Skeletal muscle tissue (tissue), 4 donors: Measurements from ENCODE around the gene EPAS1. TPM values are rescaled to one million over a fixed set of nuclear protein-coding genes. Genes with fewer than 3 reads are reported as not detected.

Experiments
- H3K27ac ChIP-seq: one replicate; pipeline ENCODE4 v1.7.0; 2013; ENCODE audit warnings: mild to moderate bottlenecking, low read depth, low read length, inconsistent platforms
- H3K27me3 ChIP-seq, 3 donors: one replicate each; pipeline ENCODE4 v1.7.0; 2013; ENCODE audit warnings: low read length in 3 of 3; ENCODE audit not compliant: control insufficient read depth in 3 of 3, insufficient read depth in 3 of 3
- H3K36me3 ChIP-seq, 3 donors: one replicate each; pipeline ENCODE4 v1.7.0; 2013; ENCODE audit warnings: low read length in 3 of 3; ENCODE audit not compliant: control insufficient read depth in 3 of 3, insufficient read depth in 3 of 3
- H3K4me1 ChIP-seq, 3 donors: one replicate each; pipeline ENCODE4 v1.7.0; 2013; ENCODE audit warnings: low read length in 3 of 3, mild to moderate bottlenecking in 3 of 3; ENCODE audit not compliant: control insufficient read depth in 3 of 3, insufficient read depth in 3 of 3
- H3K4me3 ChIP-seq, 3 donors: one replicate each; pipeline ENCODE4 v1.7.0; 2013; ENCODE audit warnings: low read length in 3 of 3
- H3K9ac ChIP-seq, 3 donors: one replicate each; pipeline ENCODE4 v1.7.0; 2013; ENCODE audit warnings: low read length in 3 of 3, mild to moderate bottlenecking in 3 of 3, moderate library complexity in 2 of 3, low read depth in 1 of 3
- H3K9me3 ChIP-seq, 3 donors: one replicate each; pipeline ENCODE4 v1.7.0; 2013; ENCODE audit warnings: low read length in 3 of 3; ENCODE audit not compliant: control insufficient read depth in 3 of 3
- total RNA-seq: library from RNA; depleted of rRNA; stranded (reverse); fragments of >200 nt; gene quantifications from one replicate; pipeline ENCODE4 v1.2.3, GENCODE V29; 2014
- donor health status: Osteomylitis.

Gene EPAS1
- total RNA-seq, 1 donor from 2014 or later = 13.6 TPM

DNA sequence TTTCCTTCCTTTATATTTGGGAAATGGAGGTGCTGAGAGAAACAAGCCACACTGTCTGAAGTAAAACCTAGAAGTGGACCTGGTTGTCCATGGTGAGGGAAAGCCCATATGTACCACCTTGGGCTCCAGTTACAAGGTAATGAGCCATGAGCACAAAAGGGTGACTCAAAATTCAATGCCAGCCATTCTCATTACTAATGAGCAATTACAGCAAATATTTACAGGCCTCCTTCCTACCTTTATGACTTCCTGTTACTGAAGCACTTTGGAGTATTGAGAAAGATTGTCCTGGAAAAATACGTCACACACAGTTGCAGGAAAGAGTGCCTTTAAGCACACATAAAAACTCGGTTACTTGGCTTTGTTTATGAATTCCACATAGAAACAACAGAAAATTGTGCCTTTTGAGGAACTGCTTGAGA, 9.1 kb downstream of the EPAS1 start:
- Histone ChIP-seq H3K27ac (peak overlapping the region; percentile 46), H3K9ac (peak overlapping the region; percentile 7 to 68 (median 39)), H3K9me3 (no peaks in the 10 kb centered on the region), H3K27me3 (peaks cover 0 to 5% (median 0%) of the 10 kb centered on the region in 3 donors), H3K36me3 (no peaks in the 10 kb centered on the region), H3K4me1 (peaks cover 39 to 54% (median 47%) of the 10 kb centered on the region in 3 donors), H3K4me3 (peak overlapping the region in 1 of 3 donors; percentile 28)

DNA sequence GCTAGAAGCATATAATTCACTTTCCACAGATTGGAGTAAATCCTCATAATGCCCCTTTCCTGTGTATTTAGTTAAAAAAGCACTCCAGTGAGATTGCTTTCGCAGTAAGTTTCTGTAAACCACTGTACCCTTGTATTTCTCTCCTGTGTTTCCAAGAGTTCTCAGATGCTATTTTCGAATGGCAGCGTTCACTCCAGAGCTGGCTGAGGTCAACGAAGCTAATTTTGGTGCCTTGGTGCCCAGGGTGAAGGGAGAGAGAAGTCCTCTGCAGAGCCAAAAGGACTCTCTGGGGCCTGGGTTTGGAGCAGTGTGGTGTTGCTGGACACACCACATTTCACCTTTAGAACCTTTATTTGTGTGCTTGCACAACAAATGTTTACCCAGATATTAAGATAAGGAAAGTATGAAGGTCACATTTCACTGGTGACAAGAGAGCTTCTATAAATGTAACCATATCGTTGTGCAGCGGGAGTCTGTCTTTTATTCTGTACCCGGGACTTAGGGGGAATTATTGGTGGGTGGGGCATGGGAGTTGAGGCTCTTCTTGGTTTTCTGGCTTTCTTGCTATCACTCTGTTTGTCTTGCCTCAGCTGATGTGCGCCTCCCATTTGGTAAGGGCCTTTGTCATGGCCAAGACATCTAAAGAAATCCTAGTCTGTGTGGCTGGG, 9.9 kb downstream of the EPAS1 start:
- H3K4me3 ChIP-seq = peak overlapping the region; percentile 16 to 49 (median 28)

DNA sequence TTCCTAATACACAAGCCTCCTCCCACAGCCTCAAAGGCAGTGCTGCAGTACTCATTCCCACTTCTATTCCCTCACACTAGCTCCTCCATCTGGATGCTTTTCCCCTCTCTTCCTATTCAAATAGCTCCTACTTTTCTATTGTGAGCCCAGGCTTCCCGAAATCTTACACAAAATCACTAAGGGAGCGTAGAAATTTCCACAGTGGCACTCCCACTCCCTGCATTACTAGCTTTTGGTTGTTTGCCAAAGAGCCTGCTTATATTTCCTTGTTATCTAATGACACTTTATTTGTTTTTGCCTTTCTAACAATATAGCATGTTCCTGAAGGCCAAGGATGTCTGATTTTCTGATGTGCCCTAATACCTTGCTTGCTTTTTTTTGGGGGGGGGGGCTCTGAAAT, 10.9 kb downstream of the EPAS1 start:
- H3K9me3 ChIP-seq = no peaks in the 10 kb centered on the region
- peaks cover 43 to 62% (median 61%) of the 10 kb centered on the region in 3 donors for H3K4me1 ChIP-seq
- no peaks in the 10 kb centered on the region for H3K27me3 ChIP-seq
- H3K4me3 ChIP-seq = no peak overlapping the region
- peak overlapping the region; percentile 46 for H3K27ac ChIP-seq
- peak overlapping the region in 1 of 3 donors; percentile 68 for H3K9ac ChIP-seq
- no peaks in the 10 kb centered on the region for H3K36me3 ChIP-seq

More for the DNA sequence above, 9.9 kb downstream of the EPAS1 start:
- Histone ChIP-seq H3K27me3 (no peaks in the 10 kb centered on the region), H3K27ac (peak overlapping the region; percentile 46), H3K9ac (peak overlapping the region; percentile 39 to 68 (median 62)), H3K9me3 (no peaks in the 10 kb centered on the region), H3K4me1 (peaks cover 43 to 58% (median 54%) of the 10 kb centered on the region in 3 donors), H3K36me3 (no peaks in the 10 kb centered on the region)

DNA sequence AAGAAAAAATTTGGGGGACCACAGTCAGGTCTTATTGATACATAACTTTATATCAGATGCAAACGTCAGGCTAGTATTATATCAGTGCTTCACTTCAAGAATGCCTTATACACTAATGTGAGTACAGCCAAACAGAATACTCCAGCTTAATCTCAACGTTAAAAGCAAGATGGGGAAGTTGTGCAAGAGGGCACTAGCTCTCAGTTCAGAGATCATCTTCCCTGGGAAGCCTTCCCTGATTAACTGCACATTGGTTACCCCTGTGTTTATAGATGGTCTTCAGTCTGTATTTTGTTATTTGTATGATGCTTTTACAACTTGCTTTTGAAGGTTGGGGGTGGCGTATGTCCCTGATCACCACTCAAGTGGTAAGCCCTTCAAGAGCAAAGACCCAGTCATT, 11.4 kb downstream of the EPAS1 start:
- no peak overlapping the region for H3K9ac ChIP-seq
- no peaks in the 10 kb centered on the region for H3K36me3 ChIP-seq
- H3K4me1 ChIP-seq = peaks cover 43 to 62% (median 61%) of the 10 kb centered on the region in 3 donors
- no peak overlapping the region for H3K4me3 ChIP-seq
- no peaks in the 10 kb centered on the region for H3K27me3 ChIP-seq
- peak overlapping the region; percentile 5 for H3K27ac ChIP-seq
- no peaks in the 10 kb centered on the region for H3K9me3 ChIP-seq

DNA sequence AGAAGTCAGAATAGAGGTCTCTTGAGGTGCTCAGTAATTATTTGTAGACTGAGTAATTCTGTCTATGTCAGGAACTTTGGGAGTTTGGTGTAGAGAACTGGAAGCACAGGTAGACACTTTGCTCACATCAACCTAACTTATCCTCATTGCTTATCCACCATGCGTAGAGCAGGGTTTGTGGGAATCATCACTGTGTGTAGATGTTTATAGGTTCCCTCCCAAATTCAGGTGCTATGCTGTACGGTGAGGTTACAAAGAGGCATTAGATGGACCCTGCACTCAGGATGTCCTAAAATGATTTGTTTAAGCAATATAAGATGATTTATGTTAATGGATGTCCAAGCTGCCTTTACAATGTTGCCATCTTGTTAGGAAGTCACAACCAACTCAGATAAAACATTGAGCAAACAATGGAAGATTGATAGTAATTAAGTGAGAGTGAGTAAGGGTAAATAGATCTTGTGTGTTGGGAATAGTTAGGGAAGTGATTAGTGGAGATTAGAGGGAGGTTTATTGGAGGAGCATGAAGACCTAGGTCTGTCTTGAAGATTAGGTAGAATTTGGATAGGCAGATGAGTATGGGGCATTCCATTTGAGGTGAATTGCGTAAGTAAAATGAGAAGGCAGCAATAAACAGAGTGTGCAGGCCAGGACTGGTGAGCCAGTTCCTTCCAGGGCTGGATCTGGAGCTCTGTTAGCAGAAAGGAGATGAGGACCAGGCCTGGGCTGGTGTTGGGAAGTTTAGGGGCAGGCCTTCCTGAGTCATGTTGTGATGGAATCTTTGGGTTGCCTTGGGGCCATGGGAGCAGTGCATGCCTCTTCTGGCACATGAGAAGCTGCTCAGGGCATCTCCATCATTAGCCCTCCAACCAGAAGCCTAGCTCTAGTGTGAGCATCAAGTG, 12.1 kb downstream of the EPAS1 start:
- Histone ChIP-seq H3K27me3 (no peaks in the 10 kb centered on the region), H3K27ac (peak overlapping the region; percentile 5), H3K4me3 (no peak overlapping the region), H3K4me1 (peaks cover 46 to 66% (median 64%) of the 10 kb centered on the region in 3 donors), H3K9ac (no peak overlapping the region), H3K36me3 (no peaks in the 10 kb centered on the region), H3K9me3 (no peaks in the 10 kb centered on the region)

DNA sequence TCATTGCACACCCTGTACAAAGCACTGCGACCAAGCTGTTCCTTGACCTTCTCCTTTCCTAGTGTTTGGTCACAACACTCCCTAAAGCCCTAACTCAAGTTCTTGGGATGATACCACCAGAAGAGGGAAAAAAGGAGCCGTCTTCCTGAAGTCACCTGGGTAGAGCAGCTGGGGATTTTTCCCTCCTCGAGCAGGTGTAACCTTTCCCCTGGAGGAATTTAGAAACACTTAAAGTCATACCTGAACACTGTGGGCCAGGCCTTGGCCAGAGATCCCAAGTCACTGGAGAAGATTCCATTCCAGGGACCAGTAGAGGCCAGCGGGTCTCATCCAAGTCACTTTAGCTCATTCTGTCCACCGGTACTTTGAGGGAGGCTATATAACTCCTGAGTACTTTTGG, 13.2 kb downstream of the EPAS1 start:
- Histone ChIP-seq H3K4me1 (peaks cover 57 to 71% (median 68%) of the 10 kb centered on the region in 3 donors), H3K36me3 (no peaks in the 10 kb centered on the region), H3K4me3 (no peak overlapping the region), H3K9me3 (no peaks in the 10 kb centered on the region), H3K9ac (no peak overlapping the region), H3K27ac (no peak overlapping the region), H3K27me3 (no peaks in the 10 kb centered on the region)

DNA sequence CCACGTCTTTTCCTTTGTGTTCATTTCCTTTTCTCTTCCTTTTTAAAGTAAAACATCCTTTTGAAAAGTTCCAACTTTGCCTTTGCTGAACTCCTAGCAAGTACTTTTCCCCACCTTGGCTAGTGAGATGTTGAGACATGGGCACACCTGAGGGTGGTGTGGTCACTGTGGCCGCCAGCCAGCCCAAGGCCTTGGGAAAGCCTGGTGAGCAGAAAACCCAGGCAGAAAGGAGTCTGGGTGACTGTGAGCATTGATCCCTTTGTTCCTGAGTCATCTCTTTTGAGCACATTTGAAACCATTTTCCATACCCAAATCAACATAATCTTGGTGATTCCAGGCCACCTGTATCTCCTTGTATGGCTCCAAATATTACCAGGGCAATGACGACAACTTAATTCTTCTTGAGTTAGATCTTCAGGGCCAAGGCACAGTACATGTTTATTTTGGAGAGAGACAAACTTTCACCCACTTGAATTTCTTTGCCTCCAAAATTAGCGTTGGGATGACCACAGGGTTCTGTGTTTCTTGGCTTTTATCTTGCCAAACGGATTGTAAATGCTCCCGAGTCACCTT, 14.5 kb downstream of the EPAS1 start:
- peaks cover 52 to 65% (median 65%) of the 10 kb centered on the region in 3 donors for H3K4me1 ChIP-seq

DNA sequence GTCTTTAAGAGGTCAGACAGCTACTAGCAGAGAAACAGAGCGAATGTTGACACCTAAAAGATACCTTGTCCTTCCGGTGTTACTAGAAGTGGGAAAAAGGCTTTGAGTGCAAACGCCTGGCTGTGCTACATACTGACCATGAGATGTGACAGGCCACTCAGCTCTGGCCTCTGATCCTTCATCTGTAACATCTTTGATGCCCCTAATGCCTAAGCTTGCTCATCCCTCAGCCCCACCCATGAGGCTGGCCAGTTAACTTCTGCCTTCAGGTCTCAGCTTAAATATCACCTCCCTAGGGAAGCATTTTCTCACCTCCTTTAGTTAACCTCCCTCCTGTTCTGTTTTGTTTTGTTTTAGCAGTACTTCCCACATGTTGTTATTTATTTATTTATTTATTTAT, 15.9 kb downstream of the EPAS1 start:
- H3K9ac ChIP-seq = no peak overlapping the region
- no peak overlapping the region for H3K4me3 ChIP-seq
- H3K27me3 ChIP-seq = no peaks in the 10 kb centered on the region
- no peaks in the 10 kb centered on the region for H3K36me3 ChIP-seq
- H3K9me3 ChIP-seq = no peaks in the 10 kb centered on the region
- no peak overlapping the region for H3K27ac ChIP-seq
- peaks cover 39 to 53% (median 53%) of the 10 kb centered on the region in 3 donors for H3K4me1 ChIP-seq

More for the DNA sequence above, 14.5 kb downstream of the EPAS1 start:
- no peaks in the 10 kb centered on the region for H3K36me3 ChIP-seq
- no peak overlapping the region for H3K9ac ChIP-seq
- no peaks in the 10 kb centered on the region for H3K9me3 ChIP-seq
- H3K27me3 ChIP-seq = no peaks in the 10 kb centered on the region
- H3K27ac ChIP-seq = peak overlapping the region; percentile 2
- H3K4me3 ChIP-seq = no peak overlapping the region

DNA sequence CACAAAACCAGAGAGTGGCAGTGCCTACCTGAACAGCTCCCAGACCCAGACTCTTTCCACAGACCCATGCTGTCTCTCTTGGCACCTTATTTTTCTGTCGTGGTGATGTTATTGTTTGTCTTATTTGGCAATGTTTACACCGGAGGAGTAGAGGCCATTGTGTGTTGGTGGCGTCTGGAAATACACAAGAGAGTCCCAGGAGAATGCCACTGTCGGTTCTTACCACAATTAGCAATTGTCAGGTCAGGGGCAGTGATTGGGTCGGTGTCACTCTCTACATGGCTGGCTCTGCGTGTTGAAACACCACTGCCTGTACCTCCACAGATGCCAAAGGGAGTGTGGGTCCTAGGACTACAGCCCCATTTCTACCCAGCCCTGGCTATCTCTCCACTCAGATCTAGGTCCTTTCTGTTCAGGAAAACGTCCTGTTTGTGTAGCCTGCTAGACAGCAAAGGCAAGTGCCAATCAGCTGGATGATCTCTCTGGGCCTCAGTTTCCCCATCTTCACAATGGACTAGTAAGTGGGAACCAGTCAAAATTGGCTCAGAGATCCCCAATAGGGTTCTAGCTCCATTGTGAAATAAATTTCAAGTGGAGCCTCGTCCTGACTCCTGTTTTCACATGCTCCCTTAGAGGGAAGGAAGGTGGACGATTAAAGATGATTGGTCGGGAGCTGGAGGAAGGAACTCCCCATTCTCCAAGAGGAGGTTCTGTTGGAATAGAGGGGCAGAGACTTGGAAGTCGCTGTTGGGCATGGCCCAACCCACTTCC, 17.0 kb downstream of the EPAS1 start:
- Histone ChIP-seq H3K4me1 (peaks cover 36 to 49% (median 42%) of the 10 kb centered on the region in 3 donors), H3K36me3 (no peaks in the 10 kb centered on the region), H3K9me3 (no peaks in the 10 kb centered on the region), H3K27ac (peak overlapping the region; percentile 68), H3K27me3 (no peaks in the 10 kb centered on the region), H3K9ac (peak overlapping the region in 1 of 3 donors; percentile 46), H3K4me3 (no peak overlapping the region)
